Trophoblast cell (in vitro differentiated cells and primary cell): ENCODE data around the gene ROCK1.

Experiments used
- DNase-seq, 2 donors: peaks; one replicate each; pipeline ENCODE4 v3.0.0-alpha.2; 2016
- H2AFZ ChIP-seq: 2 replicates; pipeline ENCODE4 v1.6.1; 2013; ENCODE audit warnings: low read length, moderate library complexity, mild to moderate bottlenecking; ENCODE audit not compliant: insufficient read depth, poor library complexity
- H2AK5ac ChIP-seq: 2 replicates; pipeline ENCODE4 v1.6.1; 2013; ENCODE audit warnings: mild to moderate bottlenecking, low read length
- H2BK120ac ChIP-seq: 2 replicates; pipeline ENCODE4 v1.6.1; 2013; ENCODE audit warnings: low read length, mild to moderate bottlenecking, moderate library complexity; ENCODE audit not compliant: insufficient read depth, poor library complexity
- H2BK12ac ChIP-seq: 2 replicates; pipeline ENCODE4 v1.6.1; 2013; ENCODE audit warnings: mild to moderate bottlenecking, low read length, moderate library complexity
- H2BK5ac ChIP-seq: 2 replicates; pipeline ENCODE4 v1.6.1; 2013; ENCODE audit warnings: low read length, low read depth, moderate library complexity, mild to moderate bottlenecking; ENCODE audit not compliant: poor library complexity
- H3K14ac ChIP-seq: 2 replicates; pipeline ENCODE4 v1.6.1; 2013; ENCODE audit warnings: mild to moderate bottlenecking, low read length
- H3K18ac ChIP-seq: 2 replicates; pipeline ENCODE4 v1.6.1; 2013; ENCODE audit warnings: mild to moderate bottlenecking, low read length
- H3K23ac ChIP-seq: 2 replicates; pipeline ENCODE4 v1.6.1; 2013; ENCODE audit warnings: low read length
- H3K27ac ChIP-seq: 2 replicates; pipeline ENCODE4 v1.5.1; 2013; ENCODE audit warnings: low read depth, mild to moderate bottlenecking, inconsistent platforms, low read length, moderate library complexity
- H3K27me3 ChIP-seq: 2 replicates; pipeline ENCODE4 v1.6.1; 2013; ENCODE audit warnings: inconsistent platforms, mild to moderate bottlenecking, low read length, moderate library complexity; ENCODE audit not compliant: insufficient read depth
- H3K36me3 ChIP-seq, 2 experiments: 1 replicate in 1 of 2; 2 replicates in 1 of 2; pipeline ENCODE4 v1.6.1; 2013; ENCODE audit warnings: low read length in 2 of 2, mild to moderate bottlenecking in 2 of 2, moderate library complexity in 1 of 2; ENCODE audit not compliant: insufficient read depth in 2 of 2, control insufficient read depth in 1 of 2
- H3K4ac ChIP-seq: 2 replicates; pipeline ENCODE4 v1.6.1; 2013; ENCODE audit warnings: low read depth, mild to moderate bottlenecking, low read length, moderate library complexity
- H3K4me1 ChIP-seq, 2 experiments: 1 replicate in 1 of 2; 2 replicates in 1 of 2; pipeline ENCODE4 v1.6.1; 2013; ENCODE audit warnings: low read length in 2 of 2, mild to moderate bottlenecking in 2 of 2, moderate library complexity in 1 of 2; ENCODE audit not compliant: insufficient read depth in 2 of 2, control insufficient read depth in 1 of 2
- H3K4me2 ChIP-seq: 2 replicates; pipeline ENCODE4 v1.6.1; 2013; ENCODE audit warnings: inconsistent platforms, mild to moderate bottlenecking, low read length, moderate library complexity
- H3K4me3 ChIP-seq: 2 replicates; pipeline ENCODE4 v1.5.1; 2013; ENCODE audit warnings: mild to moderate bottlenecking, low read depth, low read length, inconsistent platforms
- H3K79me1 ChIP-seq: one replicate; pipeline ENCODE4 v1.6.1; 2013; ENCODE audit warnings: low read length
- H3K79me2 ChIP-seq: 2 replicates; pipeline ENCODE4 v1.6.1; 2013; ENCODE audit warnings: low read length, mild to moderate bottlenecking; ENCODE audit not compliant: control insufficient read depth, insufficient read depth, poor library complexity
- H3K9ac ChIP-seq: 2 replicates; pipeline ENCODE4 v1.6.1; 2013; ENCODE audit warnings: mild to moderate bottlenecking, low read length
- H3K9me3 ChIP-seq: 2 replicates; pipeline ENCODE4 v1.6.1; 2013; ENCODE audit warnings: low read depth, mild to moderate bottlenecking, control low read depth, inconsistent platforms, low read length; ENCODE audit not compliant: insufficient read depth
- H4K12ac ChIP-seq: 2 replicates; pipeline ENCODE4 v1.6.1; 2013; ENCODE audit warnings: low read depth, mild to moderate bottlenecking, low read length, moderate library complexity
- H4K8ac ChIP-seq: 2 replicates; pipeline ENCODE4 v1.6.1; 2013; ENCODE audit warnings: low read depth, mild to moderate bottlenecking, low read length, moderate library complexity
- H4K91ac ChIP-seq: one replicate; pipeline ENCODE4 v1.6.1; 2013; ENCODE audit warnings: low read depth, mild to moderate bottlenecking, low read length, moderate library complexity
- WGBS: extraction: QIAGEN DNeasy Blood & Tissue Kit; methylation state at CpG from one replicate; pipeline ENCODE4 v1.1.7; 2013; ENCODE audit warnings: missing lambda C conversion rate; ENCODE audit not compliant: insufficient read length, insufficient coverage; ENCODE audit errors: extremely low coverage; 5-methylcytosine and 5-hydroxymethylcytosine counted together

The ROCK1 gene

DNA sequence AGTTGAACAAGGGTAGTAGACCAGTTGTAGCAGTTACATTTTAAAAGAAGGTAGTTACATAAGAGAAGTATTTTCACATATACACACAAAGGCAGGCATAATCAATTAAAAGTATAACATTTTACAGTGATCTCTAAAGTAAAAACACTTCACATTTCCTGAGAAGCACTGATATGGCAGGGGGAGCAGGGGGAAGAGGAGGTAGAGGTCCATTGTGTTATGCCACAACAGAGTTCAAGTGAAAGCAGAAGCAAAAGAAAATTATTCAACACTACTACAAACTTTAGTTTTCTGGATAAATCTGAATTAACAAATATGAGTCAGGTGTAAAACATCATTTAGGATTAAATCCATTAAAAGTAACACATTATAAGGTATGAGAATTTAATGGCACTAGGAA is 38.4 kb downstream of the ROCK1 start:
- Histone ChIP-seq H3K9me3 (no peaks in the 10 kb centered on the region), H3K4me1 (peaks cover 3% of the 10 kb centered on the region in 2 experiments), H3K18ac (no peak overlapping the region), H3K4ac (no peak overlapping the region), H3K9ac (no peak overlapping the region), H4K12ac (no peak overlapping the region), H3K79me2 (no peaks in the 10 kb centered on the region), H3K4me2 (no peak overlapping the region), H3K4me3 (no peak overlapping the region), H2AFZ (no peak overlapping the region), H3K36me3 (no peaks in the 10 kb centered on the region), H4K8ac (no peak overlapping the region), H4K91ac (no peak overlapping the region), H3K14ac (no peak overlapping the region), H3K79me1 (no peaks in the 10 kb centered on the region), H2BK5ac (no peak overlapping the region), H2BK120ac (no peak overlapping the region), H3K27ac (no peak overlapping the region), H2AK5ac (no peak overlapping the region), H2BK12ac (no peak overlapping the region), H3K27me3 (no peaks in the 10 kb centered on the region), H3K23ac (no peak overlapping the region)
- no peak for DNase-seq

DNA sequence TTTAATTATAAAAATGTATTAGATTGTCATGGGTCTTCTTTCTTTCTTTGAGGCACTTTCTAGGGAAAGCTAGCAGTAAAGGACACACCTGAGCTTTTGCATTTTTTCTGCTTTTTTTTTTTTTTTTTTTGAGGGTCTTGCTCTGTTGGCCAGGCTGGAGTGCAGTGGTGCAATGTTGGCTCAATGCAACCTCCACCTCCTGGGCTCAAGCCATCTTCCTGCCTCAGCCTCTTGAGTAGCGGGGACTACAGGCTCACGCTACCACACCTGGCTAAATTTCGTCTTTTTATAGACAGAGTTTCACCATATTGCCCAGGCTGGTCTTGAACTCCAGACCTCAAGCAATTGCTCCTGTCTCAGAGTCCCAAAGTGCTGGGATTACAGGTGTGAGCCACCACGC is 40.5 kb downstream of the ROCK1 start:
- Histone ChIP-seq H4K12ac (no peak overlapping the region), H3K79me1 (no peaks in the 10 kb centered on the region), H3K4ac (no peak overlapping the region), H2BK120ac (no peak overlapping the region), H3K9me3 (no peaks in the 10 kb centered on the region), H4K8ac (no peak overlapping the region), H3K4me2 (no peak overlapping the region), H3K18ac (no peak overlapping the region), H3K27ac (no peak overlapping the region), H3K9ac (no peak overlapping the region), H2AK5ac (no peak overlapping the region), H3K23ac (no peak overlapping the region), H3K36me3 (no peaks in the 10 kb centered on the region), H3K79me2 (no peaks in the 10 kb centered on the region), H2BK12ac (no peak overlapping the region), H3K14ac (no peak overlapping the region), H3K27me3 (no peaks in the 10 kb centered on the region), H3K4me3 (no peak overlapping the region), H3K4me1 (peaks cover 3% of the 10 kb centered on the region in 2 experiments), H4K91ac (no peak overlapping the region), H2AFZ (no peak overlapping the region), H2BK5ac (no peak overlapping the region)
- no peak for DNase-seq
- WGBS: no CpG with 5 or more reads among the region's 4 CpGs

DNA sequence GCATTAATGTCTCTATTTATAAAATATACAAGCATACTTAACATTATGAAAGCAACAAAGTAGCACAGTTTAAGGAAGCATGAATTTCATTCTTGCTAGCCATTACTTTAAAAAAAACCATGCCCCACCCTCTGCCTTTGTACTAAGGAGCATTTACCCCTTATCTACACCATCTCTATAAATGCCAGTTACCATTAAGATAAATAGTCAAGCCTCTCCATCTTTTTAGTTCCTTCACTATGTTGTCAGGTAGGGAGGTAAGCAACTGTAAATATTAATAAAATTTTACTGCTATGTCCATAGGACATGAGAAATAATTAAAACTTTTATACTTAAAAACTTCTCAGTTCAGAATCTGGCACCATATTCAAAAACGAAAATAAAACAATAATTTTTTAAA is 42.1 kb downstream of the ROCK1 start:
- no peaks in the 10 kb centered on the region for H3K79me2 ChIP-seq
- no peak overlapping the region for H2BK5ac ChIP-seq
- H4K91ac ChIP-seq: no peak overlapping the region
- no peak overlapping the region for H3K18ac ChIP-seq
- no peak overlapping the region for H3K27ac ChIP-seq
- H3K36me3 ChIP-seq: no peaks in the 10 kb centered on the region
- no peak overlapping the region for H4K8ac ChIP-seq
- no peak overlapping the region for H4K12ac ChIP-seq
- no peak overlapping the region for H2BK120ac ChIP-seq
- H3K4me3 ChIP-seq: no peak overlapping the region
- no peak overlapping the region for H3K23ac ChIP-seq
- no peak overlapping the region for H3K4ac ChIP-seq
- no peak overlapping the region for H2AK5ac ChIP-seq
- no peak overlapping the region for H2BK12ac ChIP-seq
- H2AFZ ChIP-seq: no peak overlapping the region
- no peaks in the 10 kb centered on the region for H3K9me3 ChIP-seq
- no peak for DNase-seq
- WGBS: no CpG with 5 or more reads among the region's 1 CpG
- H3K9ac ChIP-seq: no peak overlapping the region
- no peaks in the 10 kb centered on the region for H3K79me1 ChIP-seq
- no peak overlapping the region for H3K4me2 ChIP-seq
- H3K4me1 ChIP-seq: peaks cover 3% of the 10 kb centered on the region in 2 experiments
- H3K27me3 ChIP-seq: no peaks in the 10 kb centered on the region
- H3K14ac ChIP-seq: no peak overlapping the region

- Histone ChIP-seq H3K14ac (no peak overlapping the region), H3K9ac (no peak overlapping the region), H3K79me2 (no peaks in the 10 kb centered on the region), H2BK12ac (no peak overlapping the region), H3K18ac (no peak overlapping the region), H3K4me3 (no peak overlapping the region), H4K8ac (no peak overlapping the region), H3K4me1 (no peaks in the 10 kb centered on the region), H3K4ac (no peak overlapping the region), H3K27ac (no peak overlapping the region), H2AK5ac (no peak overlapping the region), H3K27me3 (no peaks in the 10 kb centered on the region), H3K36me3 (no peaks in the 10 kb centered on the region), H3K23ac (no peak overlapping the region), H3K4me2 (no peak overlapping the region), H4K91ac (no peak overlapping the region), H2AFZ (no peak overlapping the region), H3K79me1 (no peaks in the 10 kb centered on the region), H2BK120ac (no peak overlapping the region), H2BK5ac (no peak overlapping the region), H3K9me3 (no peaks in the 10 kb centered on the region), H4K12ac (no peak overlapping the region)
- DNase-seq: peak in 1 of 2 donors; percentile 15
Observed at GRCh38 chr18:21064347-21064746, 47.3 kb downstream of the ROCK1 start.

DNA sequence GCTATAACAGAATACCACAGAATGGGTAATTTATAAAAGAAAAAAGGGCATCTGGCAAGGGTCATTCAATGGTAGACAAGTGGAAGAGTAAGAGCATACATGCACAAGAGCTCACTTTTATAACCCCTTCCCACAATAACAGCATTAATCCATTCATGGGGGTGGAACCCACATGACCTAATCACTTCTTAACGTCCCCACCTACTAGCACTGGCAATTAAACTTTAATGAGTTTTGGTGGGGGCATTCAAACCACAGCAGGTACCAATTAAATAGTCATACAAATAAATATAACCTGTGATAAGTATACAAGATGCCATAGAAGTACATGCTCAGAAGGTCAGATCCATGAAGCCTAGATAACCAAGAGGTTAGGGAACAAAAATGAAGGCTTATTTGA is 48.6 kb downstream of the ROCK1 start:
- no peak overlapping the region for H2BK120ac ChIP-seq
- no peaks in the 10 kb centered on the region for H3K36me3 ChIP-seq
- H3K79me2 ChIP-seq: no peaks in the 10 kb centered on the region
- WGBS: no CpG with 5 or more reads among the region's 1 CpG
- no peak overlapping the region for H2AFZ ChIP-seq
- H3K27ac ChIP-seq: no peak overlapping the region
- H3K14ac ChIP-seq: no peak overlapping the region
- H3K4me1 ChIP-seq: no peaks in the 10 kb centered on the region
- no peak overlapping the region for H2BK12ac ChIP-seq
- no peak for DNase-seq
- H3K79me1 ChIP-seq: no peaks in the 10 kb centered on the region
- no peak overlapping the region for H4K91ac ChIP-seq
- H3K23ac ChIP-seq: no peak overlapping the region
- no peak overlapping the region for H4K8ac ChIP-seq
- H3K4ac ChIP-seq: no peak overlapping the region
- H4K12ac ChIP-seq: no peak overlapping the region
- H3K27me3 ChIP-seq: no peaks in the 10 kb centered on the region
- no peak overlapping the region for H3K9ac ChIP-seq
- no peak overlapping the region for H3K4me2 ChIP-seq
- no peak overlapping the region for H2BK5ac ChIP-seq
- no peak overlapping the region for H2AK5ac ChIP-seq
- H3K4me3 ChIP-seq: no peak overlapping the region
- H3K9me3 ChIP-seq: no peaks in the 10 kb centered on the region
- no peak overlapping the region for H3K18ac ChIP-seq
